ENCODE data around the gene CLK3.
"Not testable (repeated sequence)": the region's sequence is repeated elsewhere in the genome, so short reads cannot be mapped to it uniquely, and the experiment has no call there.

CLK3 gene

GRCh38 chr15:74646480-74646879, 30.8 kb downstream of the CLK3 start:
- DNase-seq = no peak

- no peak for DNase-seq
These were observed 32.6 kb downstream of the CLK3 start for GRCh38 chr15:74648051-74648842.

- no peak for DNase-seq
These were observed 35.7 kb downstream of the CLK3 start for GRCh38 chr15:74651242-74651741.

- DNase-seq = no peak
These were observed 37.9 kb downstream of the CLK3 start for GRCh38 chr15:74653426-74654102.

DNA sequence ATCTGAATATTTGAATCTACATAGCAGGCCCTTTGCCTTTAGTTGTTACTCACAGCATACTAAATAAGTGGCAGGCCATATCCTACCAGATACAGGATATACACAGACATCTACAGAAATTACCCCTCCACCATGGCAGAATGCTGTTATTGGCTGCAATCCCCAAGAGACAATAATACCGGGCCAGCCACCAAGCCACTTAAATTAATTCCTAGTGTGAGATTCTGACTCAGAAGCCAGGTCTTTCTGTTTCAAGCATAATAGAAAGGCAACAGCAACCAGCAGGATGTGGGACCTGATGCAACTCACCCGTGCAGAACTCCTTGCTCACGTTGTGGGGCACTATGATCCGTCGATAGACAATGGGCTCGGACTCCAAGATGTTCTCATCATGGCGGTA, 39.8 kb downstream of the CLK3 start:
- DNase-seq = no peak

GRCh38 chr15:74656935-74657535, 41.4 kb downstream of the CLK3 start:
- DNase-seq = no peak

DNA sequence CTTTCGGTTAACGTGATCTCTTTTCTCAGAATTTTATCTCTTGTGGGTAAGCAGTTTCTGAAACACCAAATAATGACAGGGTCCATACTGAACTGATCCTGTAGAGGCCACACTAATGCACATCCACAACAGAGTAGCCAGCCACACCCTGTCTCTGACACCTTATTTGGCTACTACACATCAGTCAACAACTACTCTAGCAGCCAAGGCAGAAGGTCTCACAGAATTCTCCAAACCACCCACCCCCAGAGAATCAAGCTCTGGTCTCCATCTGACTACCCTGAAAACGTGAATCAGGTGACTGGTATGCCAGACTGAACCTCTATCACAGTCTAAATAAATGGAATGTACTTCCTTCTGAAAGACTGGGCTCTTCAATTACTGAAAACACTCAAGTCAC, 42.2 kb downstream of the CLK3 start:
- DNase-seq = no peak

- DNase-seq = not testable (repeated sequence)
These were observed 45.6 kb downstream of the CLK3 start for GRCh38 chr15:74661280-74661679.

GRCh38 chr15:74662064-74662860, 46.6 kb downstream of the CLK3 start:
- no peak for DNase-seq

- no peak for DNase-seq
These were observed 47.8 kb downstream of the CLK3 start for GRCh38 chr15:74663303-74664027.

- no peak for DNase-seq
These were observed 48.5 kb downstream of the CLK3 start for GRCh38 chr15:74664028-74664616.

- no peak for DNase-seq
These were observed 49.0 kb downstream of the CLK3 start for GRCh38 chr15:74664670-74665069.

DNA sequence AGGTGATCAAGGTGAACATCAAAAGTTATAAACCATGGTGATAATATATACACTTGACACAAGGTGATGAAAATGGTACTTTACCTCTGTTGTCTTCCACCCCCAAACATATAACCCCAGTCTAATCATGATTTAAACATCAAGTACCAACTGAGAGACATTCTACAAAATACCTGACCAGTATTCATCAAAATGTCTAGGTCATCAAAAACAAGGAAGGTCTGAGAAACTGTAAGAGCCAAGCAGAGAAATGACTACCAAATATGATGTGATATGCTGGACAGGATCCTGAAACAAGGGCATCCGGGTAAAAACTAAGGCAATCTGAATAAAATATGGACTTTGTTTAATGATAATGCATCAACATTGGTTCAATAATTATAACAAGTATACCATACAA, 52.3 kb downstream of the CLK3 start:
- no peak for DNase-seq

DNA sequence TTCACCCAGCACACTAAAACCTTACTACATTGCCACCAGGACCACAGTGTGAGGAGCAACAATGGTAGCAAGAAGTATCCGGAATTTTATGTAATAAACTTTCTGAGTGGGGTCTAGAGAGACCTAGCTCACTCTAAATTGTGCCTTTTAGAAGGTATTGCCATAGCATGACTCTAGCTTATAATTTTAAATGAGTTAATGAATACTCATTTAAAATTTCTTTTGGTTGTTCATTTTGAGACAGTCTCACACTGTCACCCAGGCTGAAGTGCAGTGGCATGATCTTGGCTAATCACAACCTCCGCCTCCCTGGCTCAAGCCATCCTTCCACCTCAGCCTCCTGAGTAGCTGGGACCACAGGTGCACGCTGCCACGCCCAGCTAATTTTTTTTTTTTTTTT, 54.0 kb downstream of the CLK3 start:
- no peak for DNase-seq

- DNase-seq = no peak
These were observed 58.5 kb downstream of the CLK3 start for GRCh38 chr15:74674161-74674560.

DNA sequence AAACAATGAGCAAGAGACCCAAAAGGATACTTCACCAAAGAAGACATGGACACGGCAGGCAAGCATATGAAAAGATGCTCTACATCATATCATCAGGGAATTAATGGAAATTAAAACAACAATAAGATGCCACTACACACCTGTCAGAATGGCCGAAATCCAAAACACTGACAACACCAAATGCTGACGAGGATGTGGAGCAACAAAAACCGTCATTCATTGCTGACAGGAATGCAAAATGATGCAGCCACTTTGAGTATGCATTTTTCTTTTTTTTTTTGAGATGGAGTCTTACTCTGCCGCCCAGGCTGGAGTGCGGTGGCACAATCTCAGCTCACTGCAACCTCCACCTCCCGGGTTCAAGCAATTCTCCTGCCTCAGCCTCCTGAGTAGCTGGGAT, 61.2 kb downstream of the CLK3 start:
- no peak for DNase-seq
